VCaP (cell line): ENCODE measurements around the gene CCND1.

Source experiments
- H3K27ac ChIP-seq: fragments of 450-650 bp; 2 replicates; pipeline ENCODE4 v1.5.1; 2017
- CTCF ChIP-seq: fragments of 450-650 bp; conservative IDR thresholded peaks from 2 replicates; pipeline ENCODE4 v1.5.1; 2017; ENCODE audit warnings: mild to moderate bottlenecking, moderate library complexity

Gene CCND1

GRCh38 chr11:69656536-69657455, 15.8 kb downstream of the CCND1 start:
- TF ChIP-seq CTCF = no peak
- H3K27ac ChIP-seq = peak overlapping the region; percentile 100

- no peak for TF ChIP-seq CTCF
- peak overlapping the region; percentile 100; the same call in 1 of the 2 replicates for H3K27ac ChIP-seq
Measured at GRCh38 chr11:69657456-69657910, 16.5 kb downstream of the CCND1 start.

- H3K27ac ChIP-seq = peak overlapping the region; percentile 100; the same call in 1 of the 2 replicates
- no peak for TF ChIP-seq CTCF
Measured at GRCh38 chr11:69657911-69658625, 17.1 kb downstream of the CCND1 start.

- H3K27ac ChIP-seq = peak overlapping the region; percentile 100; the same call in 1 of the 2 replicates
- TF ChIP-seq CTCF = no peak
Measured at GRCh38 chr11:69658626-69659450, 17.9 kb downstream of the CCND1 start.

GRCh38 chr11:69659591-69659990, 18.6 kb downstream of the CCND1 start:
- H3K27ac ChIP-seq = no peak overlapping the region
- no peak for TF ChIP-seq CTCF

- no peak for TF ChIP-seq CTCF
- no peak overlapping the region for H3K27ac ChIP-seq
Measured at GRCh38 chr11:69660001-69660500, 19.1 kb downstream of the CCND1 start.

GRCh38 chr11:69661413-69661715, 20.4 kb downstream of the CCND1 start:
- H3K27ac ChIP-seq = no peak overlapping the region
- TF ChIP-seq CTCF = no peak
